Glutamatergic neuron (in vitro differentiated cells): Measurements from ENCODE around the gene FZD4. TPM values are rescaled to one million over a fixed set of nuclear protein-coding genes. Genes with fewer than 3 reads are reported as not detected.
"Not testable (repeated sequence)": the region's sequence is repeated elsewhere in the genome, so short reads cannot be mapped to it uniquely, and the experiment has no call there.

ENCODE experiments used
- DNase-seq: peaks from one replicate; pipeline ENCODE4 v3.0.0; 2022
- H3K27ac Mint-ChIP-seq: one replicate; pipeline ENCODE4 v1.8.0; 2020; ENCODE audit warnings: mild to moderate bottlenecking, mixed read lengths, inconsistent platforms; ENCODE audit not compliant: unreplicated experiment
- H3K27me3 Mint-ChIP-seq: one replicate; pipeline ENCODE4 v1.8.0; 2020; ENCODE audit warnings: mild to moderate bottlenecking, moderate library complexity, mixed read lengths, inconsistent platforms; ENCODE audit not compliant: unreplicated experiment
- H3K36me3 Mint-ChIP-seq: one replicate; pipeline ENCODE4 v1.8.0; 2020; ENCODE audit warnings: mild to moderate bottlenecking, mixed read lengths, inconsistent platforms; ENCODE audit not compliant: unreplicated experiment
- H3K4me1 Mint-ChIP-seq: one replicate; pipeline ENCODE4 v1.8.0; 2020; ENCODE audit warnings: mild to moderate bottlenecking, low read depth, mixed read lengths, inconsistent platforms; ENCODE audit not compliant: unreplicated experiment
- H3K4me3 Mint-ChIP-seq: one replicate; pipeline ENCODE4 v1.8.0; 2020; ENCODE audit warnings: mild to moderate bottlenecking, mixed read lengths, inconsistent platforms; ENCODE audit not compliant: unreplicated experiment
- H3K9me3 Mint-ChIP-seq: one replicate; pipeline ENCODE4 v1.8.0; 2020; ENCODE audit warnings: mild to moderate bottlenecking, moderate library complexity, mixed read lengths, inconsistent platforms; ENCODE audit not compliant: unreplicated experiment
- total RNA-seq: library from RNA; stranded (reverse); fragmentation: NEBNext Ultra II Directional; extraction: Animal tissue kit (Norgen Biotek cat#: 25700); gene quantifications from one replicate; pipeline ENCODE4 v1.2.1, GENCODE V29; 2021; ENCODE audit not compliant: unreplicated experiment
- TF ChIP-seq, protein P1 (sequence below): fragments of 200-600 bp; sonication (generic); IDR thresholded peaks from one replicate; pipeline ENCODE4 v1.5.0; 2021; ENCODE audit not compliant: partially characterized antibody, unreplicated experiment

Gene FZD4
- total RNA-seq, 1 donor from 2014 or later, result 2.0 TPM

DNA sequence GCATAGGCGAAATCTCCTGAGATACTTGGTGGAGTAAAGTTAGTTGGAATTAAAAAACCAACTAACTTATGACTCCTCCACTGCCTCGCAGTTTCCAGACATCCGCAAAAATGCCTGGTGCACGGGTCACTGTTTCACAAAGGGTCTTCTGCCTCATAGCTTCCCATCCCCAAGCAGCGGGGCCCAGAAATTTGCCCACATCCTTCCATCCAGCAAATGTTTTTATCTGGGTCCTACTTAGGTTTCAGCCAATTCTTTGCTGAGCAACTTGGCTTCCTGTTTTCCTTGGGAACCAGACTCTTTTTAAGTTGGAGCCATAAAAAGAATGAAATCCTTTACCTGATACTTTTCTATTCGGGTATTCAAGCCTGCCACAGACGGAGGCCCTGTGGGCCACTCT, 36.2 kb downstream of the FZD4 start:
- Mint-ChIP-seq H3K27ac (no peak overlapping the region), H3K4me1 (peaks cover 2% of the 10 kb centered on the region), H3K4me3 (no peak overlapping the region), H3K27me3 (no peaks in the 10 kb centered on the region), H3K9me3 (no peaks in the 10 kb centered on the region), H3K36me3 (no peaks in the 10 kb centered on the region)
- TF ChIP-seq, protein P1, sequence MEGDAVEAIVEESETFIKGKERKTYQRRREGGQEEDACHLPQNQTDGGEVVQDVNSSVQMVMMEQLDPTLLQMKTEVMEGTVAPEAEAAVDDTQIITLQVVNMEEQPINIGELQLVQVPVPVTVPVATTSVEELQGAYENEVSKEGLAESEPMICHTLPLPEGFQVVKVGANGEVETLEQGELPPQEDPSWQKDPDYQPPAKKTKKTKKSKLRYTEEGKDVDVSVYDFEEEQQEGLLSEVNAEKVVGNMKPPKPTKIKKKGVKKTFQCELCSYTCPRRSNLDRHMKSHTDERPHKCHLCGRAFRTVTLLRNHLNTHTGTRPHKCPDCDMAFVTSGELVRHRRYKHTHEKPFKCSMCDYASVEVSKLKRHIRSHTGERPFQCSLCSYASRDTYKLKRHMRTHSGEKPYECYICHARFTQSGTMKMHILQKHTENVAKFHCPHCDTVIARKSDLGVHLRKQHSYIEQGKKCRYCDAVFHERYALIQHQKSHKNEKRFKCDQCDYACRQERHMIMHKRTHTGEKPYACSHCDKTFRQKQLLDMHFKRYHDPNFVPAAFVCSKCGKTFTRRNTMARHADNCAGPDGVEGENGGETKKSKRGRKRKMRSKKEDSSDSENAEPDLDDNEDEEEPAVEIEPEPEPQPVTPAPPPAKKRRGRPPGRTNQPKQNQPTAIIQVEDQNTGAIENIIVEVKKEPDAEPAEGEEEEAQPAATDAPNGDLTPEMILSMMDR, result no peak
- DNase-seq, result no peak

DNA sequence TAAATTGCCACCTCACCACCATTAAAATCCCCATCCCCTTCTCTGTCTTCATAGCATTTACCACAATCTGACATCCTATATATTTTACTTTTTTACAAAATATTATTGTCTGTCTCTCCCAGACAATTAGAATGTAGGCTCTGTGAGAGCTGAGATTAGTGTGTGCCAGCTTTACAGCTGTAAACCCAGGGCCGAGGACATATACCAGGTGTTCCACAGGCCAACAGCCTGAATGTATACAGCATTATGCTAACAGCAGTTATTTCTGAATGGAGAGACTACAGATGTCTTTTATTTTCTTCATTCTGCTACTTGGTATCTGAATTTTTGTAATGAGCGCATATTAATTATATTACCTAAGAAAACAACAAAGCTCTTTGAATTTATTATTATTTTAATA, 36.7 kb downstream of the FZD4 start:
- no peak for DNase-seq
- no peaks in the 10 kb centered on the region for H3K27me3 Mint-ChIP-seq
- H3K9me3 Mint-ChIP-seq, result no peaks in the 10 kb centered on the region
- H3K4me3 Mint-ChIP-seq, result no peak overlapping the region
- H3K27ac Mint-ChIP-seq, result no peak overlapping the region
- peaks cover 2% of the 10 kb centered on the region for H3K4me1 Mint-ChIP-seq
- TF ChIP-seq, protein P1, result no peak
- H3K36me3 Mint-ChIP-seq, result no peaks in the 10 kb centered on the region

DNA sequence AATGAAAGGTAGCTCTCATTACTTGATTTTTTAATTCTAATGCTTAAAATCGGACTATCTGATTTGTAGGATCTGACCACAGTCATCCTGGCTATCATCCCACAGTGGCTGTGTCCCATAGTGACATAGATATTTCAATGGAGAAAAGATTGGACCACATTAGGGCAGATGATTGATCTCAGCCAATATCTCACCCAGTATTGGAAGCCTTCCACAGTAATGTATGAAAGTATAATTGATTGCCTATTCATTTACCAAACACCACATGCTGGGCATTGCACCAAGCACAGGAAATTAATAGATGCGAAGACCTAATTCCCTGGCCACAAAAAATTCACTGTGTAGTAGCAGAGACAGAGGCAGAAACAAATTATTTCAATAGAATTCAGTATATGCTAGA, 37.6 kb downstream of the FZD4 start:
- Mint-ChIP-seq H3K4me1 (peaks cover 2% of the 10 kb centered on the region), H3K36me3 (peaks cover under 1% of the 10 kb centered on the region), H3K27me3 (no peaks in the 10 kb centered on the region), H3K9me3 (peaks cover 2% of the 10 kb centered on the region), H3K27ac (no peak overlapping the region), H3K4me3 (no peak overlapping the region)
- no peak for DNase-seq
- TF ChIP-seq, protein P1, result no peak

DNA sequence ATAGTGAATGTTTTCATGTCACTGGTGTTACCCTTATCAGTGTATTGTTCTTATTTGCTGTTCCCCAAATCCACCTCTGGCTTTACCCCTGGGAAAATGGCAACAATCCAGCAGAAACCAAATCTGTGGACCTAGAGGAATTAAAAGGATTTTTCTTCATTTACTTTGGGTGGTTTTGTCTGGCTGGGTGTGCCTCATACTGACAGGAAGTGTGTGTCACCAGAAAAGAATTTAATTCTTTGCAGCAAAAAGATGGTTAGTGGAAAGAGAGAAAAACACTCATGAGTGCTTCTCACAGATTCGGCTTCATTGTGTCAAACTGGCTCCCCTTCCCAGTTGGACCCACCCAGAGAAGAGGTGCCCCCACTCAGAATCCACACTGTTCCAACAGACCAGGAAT, 38.9 kb downstream of the FZD4 start:
- H3K27me3 Mint-ChIP-seq, result no peaks in the 10 kb centered on the region
- H3K4me1 Mint-ChIP-seq, result peaks cover 2% of the 10 kb centered on the region
- TF ChIP-seq, protein P1, result no peak
- no peak for DNase-seq
- peaks cover 2% of the 10 kb centered on the region for H3K9me3 Mint-ChIP-seq
- no peak overlapping the region for H3K27ac Mint-ChIP-seq
- H3K4me3 Mint-ChIP-seq, result no peak overlapping the region
- H3K36me3 Mint-ChIP-seq, result peaks cover 6% of the 10 kb centered on the region

DNA sequence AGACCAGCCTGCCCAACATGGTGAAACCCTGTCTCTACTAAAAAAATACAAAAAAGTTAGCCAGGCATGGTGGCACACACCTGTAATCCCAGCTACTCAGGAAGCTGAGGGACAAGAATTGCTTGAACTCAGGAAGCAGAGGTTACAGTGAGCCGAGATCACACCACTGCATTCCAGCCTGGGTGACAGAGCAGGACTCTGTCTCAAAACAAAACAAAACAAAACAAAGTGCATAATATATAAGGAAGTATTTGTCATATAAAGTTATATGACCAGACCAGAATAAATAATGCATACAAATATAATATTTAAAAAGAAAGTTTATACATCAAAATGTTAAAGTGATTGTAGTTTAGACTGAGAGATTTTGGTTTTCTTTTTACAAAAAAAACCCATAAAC, 39.3 kb downstream of the FZD4 start:
- not testable (repeated sequence) for H3K36me3 Mint-ChIP-seq, H3K27me3 Mint-ChIP-seq, H3K4me3 Mint-ChIP-seq, H3K27ac Mint-ChIP-seq, DNase-seq, H3K4me1 Mint-ChIP-seq, H3K9me3 Mint-ChIP-seq

DNA sequence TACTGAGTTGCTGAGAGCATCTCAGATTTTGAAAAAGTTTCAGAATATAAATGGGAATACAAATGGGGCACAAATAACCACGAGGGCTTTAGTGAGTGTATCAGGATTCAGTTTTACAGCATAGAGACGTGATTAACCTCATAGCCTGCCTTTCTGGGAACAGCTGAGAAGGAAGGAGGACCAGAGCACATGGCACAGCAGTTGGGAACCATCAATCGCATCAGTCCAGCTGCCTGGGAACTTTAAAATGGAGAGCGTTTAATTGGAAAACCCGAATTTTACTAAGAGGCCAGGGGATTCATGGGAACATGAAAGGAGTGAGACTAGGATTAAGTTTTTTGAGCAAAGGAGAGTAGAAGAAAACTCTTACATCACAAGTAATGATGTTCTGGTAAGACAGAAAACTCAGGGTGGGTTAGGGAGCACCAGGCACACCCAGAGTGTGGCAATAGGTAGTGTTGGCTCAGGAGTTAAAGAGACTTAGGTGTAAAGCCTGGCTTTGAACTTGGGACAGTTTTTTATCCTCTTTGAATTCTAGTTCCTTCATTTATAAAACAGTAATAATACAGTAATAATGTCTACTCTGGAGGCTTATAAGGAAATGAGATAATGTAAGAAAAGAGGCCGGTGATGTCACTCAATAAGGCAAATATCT, 40.2 kb downstream of the FZD4 start:
- Mint-ChIP-seq H3K9me3 (peaks cover 2% of the 10 kb centered on the region), H3K4me1 (peaks cover 2% of the 10 kb centered on the region), H3K4me3 (no peak overlapping the region), H3K27me3 (no peaks in the 10 kb centered on the region), H3K27ac (no peak overlapping the region), H3K36me3 (peaks cover 6% of the 10 kb centered on the region)
- no peak for DNase-seq
- TF ChIP-seq, protein P1, result no peak
